OCI-M2 (cell line): ENCODE measurements around the gene LDLRAD3.
"Not testable (repeated sequence)": the region's sequence is repeated elsewhere in the genome, so short reads cannot be mapped to it uniquely, and the experiment has no call there.

ENCODE experiments used
- DNase-seq: peaks from one replicate; lab custom pipeline; 2025; ENCODE audit not compliant: unreplicated experiment; lab: John Stamatoyannopoulos, UW

Gene LDLRAD3, protein sequence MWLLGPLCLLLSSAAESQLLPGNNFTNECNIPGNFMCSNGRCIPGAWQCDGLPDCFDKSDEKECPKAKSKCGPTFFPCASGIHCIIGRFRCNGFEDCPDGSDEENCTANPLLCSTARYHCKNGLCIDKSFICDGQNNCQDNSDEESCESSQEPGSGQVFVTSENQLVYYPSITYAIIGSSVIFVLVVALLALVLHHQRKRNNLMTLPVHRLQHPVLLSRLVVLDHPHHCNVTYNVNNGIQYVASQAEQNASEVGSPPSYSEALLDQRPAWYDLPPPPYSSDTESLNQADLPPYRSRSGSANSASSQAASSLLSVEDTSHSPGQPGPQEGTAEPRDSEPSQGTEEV

DNA sequence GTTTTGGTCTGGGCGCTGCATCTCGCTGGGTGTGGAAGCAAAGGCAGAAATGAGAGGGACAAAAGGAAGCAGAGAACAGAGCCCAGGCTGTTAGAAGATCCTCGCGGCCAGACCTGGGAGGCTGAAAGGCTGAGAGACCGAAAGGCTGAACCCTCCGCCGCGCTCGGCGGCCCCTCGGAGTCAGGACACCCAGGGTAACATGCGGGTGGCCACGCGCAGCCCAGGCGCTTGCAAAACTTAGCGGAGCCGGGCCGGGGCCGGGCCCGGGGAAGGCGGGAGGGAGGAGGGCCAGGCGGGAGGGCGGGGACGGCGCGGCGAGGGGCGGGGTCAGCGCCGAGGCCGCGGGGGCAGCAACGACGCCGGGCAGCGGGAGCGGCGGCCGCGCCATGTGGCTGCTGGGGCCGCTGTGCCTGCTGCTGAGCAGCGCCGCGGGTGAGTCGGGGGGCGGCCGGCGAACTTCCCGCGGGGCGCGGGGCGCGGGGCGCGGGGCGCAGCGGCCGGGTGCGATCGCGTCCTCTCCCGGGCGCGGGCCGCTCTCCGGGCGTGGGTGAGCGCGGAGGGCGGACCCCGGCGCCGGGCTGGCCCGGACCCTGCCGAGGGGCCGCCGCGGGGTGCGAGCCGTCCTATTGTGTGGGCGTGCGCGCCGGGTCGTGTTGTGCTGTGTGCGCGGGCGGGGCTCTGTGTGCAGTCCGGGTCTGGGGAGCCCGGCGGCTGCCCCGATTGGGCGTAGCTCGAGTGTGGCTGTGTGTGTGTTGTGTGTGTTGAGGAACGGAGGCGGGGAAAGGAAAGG is at the start of gene LDLRAD3:
TSS of gene LDLRAD3 (plus strand) at position 350 of the 790 bp plus-strand sequence. CDS start at position 387, 37 bp downstream.
- DNase-seq, result peak; percentile 20

DNA sequence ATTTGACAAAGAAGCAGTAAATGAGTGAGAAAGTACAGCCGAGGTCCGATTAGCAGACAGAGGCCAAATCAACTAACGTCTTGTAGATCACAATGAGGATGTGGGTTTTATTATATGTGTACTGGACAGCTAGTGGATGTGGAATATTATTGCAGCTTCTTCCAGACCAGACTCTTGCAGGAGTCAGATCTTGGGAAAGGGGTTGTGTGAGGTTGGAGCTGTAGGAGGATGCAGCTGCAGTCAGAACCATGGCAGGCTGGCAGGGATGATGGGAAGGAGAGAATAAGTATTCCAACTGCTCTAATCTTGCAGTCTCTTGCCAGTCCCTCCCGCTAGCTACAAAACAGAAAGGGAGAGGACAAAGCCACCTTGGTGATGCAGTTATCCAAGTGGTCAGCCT is 46.8 kb upstream of the LDLRAD3 start:
- DNase-seq, result no peak

DNA sequence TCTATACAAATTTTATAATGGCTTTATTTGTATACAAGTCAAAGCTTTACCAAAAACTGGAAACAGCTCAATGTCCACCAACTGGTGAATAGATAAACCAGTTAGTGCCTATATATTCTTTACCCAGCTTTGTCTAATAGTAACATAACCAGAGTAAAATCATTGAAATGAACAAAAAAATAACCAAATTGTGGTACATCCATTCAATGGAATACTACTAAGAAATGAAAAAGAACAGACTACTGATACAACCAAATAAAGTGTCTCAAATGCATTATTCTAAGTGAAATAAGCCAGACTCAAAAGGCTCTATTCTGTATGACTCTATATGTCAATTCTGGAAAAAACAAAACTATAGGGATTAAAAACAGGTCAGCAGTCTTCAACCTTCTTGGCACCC is 40.9 kb upstream of the LDLRAD3 start:
- no peak for DNase-seq

DNA sequence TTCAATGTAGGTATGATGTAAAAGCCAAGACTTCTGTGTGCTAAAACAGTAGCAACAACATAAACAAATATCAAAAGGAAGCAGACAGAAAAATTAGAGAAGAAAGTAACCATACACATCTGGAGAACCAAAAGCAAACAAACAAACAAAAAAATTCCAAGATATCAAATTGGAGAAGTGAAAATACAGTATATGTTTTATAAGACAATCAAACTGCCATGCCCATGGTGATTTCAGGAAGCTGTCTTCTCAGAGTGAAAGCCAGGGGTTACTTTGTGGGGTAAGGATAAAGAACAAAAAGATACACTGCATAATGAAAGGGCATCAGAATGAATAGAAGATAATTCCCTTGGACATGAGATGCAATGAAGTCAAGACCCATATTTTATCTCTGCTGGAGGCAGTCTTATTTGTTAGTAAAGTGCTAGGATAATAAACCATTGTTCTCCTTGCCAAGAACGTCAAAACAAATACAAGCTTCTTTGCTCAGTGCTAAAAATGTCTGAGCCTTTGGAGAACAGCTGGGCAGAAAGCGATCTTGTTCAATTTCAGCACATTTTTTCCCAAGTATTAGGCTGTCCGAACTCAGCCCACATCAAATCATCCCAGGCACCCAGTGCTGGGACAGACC is 38.1 kb upstream of the LDLRAD3 start:
- no peak for DNase-seq

DNA sequence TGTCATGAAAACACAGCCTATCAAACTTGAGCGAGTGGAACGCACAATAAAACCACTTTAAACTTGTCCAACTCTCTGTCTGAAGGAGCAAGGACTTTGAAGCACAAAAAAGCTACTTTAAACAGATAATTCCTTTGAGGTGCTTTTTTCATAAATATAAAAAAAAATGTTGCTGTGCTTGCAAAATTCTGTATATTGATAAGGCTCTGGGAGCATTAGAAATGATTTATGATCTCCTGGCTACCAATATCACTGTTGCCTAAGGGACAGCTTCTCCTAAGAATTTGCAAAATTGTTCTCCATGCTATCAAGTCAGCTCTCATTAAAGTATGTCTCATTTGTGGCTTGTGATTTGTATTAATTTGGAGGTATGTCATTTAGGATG is 37.6 kb upstream of the LDLRAD3 start:
- no peak for DNase-seq

DNA sequence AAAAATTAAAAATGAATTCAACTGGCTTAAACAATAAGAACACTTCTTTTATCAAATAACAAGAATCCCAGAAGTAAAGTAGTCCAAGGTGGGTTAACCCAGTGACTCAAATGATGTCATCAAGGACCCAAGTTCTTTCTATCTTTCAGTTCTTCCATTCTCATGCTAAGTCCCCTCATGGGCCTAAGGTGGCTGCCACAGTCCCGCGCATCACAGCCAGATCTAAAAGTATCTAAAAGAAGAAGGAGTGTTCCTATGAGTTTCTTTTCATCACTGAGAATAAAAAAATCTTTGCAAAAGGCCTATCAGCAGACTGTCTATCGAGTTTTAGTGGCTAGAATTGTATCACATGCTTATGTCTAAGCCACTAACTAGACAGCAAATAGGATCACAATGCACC is 37.2 kb upstream of the LDLRAD3 start:
- no peak for DNase-seq

DNA sequence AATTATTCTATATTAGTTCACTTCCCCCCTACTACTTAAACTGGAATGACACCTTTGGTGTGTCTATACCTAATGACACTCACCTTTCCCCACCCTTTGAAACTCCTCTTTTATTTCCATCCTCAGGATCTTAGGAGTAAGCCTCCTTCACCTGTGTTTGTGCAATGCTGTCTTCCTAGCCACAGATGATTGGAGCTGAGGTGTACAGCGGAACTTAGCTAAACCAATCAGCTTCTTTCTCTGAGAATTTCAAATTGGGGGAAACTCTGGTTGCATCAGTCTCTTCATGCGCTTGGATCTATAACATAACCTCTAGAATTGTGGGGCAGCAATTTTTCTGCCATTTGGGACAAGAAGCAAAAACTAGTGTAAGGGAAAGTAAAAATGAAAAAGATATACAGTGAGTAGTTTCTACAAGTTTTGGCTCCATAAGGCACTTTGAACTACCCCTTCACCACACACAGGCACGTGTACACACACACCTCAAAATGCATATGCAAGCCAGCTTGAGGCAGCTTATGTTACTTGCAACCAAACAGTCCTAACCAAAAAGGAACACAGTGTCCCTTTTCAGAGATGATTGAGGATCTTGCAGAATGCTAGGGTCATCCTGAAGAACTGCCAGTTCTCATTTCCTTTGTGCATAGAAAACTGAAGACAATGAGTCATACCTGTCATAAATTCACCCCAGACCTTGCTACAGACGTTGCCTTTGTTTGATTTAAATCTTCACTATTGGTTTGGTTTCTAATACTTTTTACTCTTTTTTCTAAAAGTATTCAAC is 36.0 kb upstream of the LDLRAD3 start:
- DNase-seq, result no peak

DNA sequence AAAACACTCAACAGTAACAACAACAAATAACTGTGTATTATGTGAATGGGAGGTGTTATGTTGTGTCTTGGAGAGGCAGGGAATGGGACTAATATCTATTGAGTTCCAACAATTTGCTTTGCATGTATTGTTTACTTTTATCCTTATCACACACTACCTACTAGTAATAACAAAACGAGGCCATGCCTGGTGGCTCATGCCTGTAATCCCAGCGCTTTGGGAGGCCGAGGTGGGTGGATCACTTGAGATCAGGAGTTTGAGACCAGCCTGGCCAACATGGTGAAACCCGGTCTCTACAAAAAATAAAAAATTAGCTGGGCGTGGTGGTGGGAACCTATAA is 35.5 kb upstream of the LDLRAD3 start:
- DNase-seq, result not testable (repeated sequence)

DNA sequence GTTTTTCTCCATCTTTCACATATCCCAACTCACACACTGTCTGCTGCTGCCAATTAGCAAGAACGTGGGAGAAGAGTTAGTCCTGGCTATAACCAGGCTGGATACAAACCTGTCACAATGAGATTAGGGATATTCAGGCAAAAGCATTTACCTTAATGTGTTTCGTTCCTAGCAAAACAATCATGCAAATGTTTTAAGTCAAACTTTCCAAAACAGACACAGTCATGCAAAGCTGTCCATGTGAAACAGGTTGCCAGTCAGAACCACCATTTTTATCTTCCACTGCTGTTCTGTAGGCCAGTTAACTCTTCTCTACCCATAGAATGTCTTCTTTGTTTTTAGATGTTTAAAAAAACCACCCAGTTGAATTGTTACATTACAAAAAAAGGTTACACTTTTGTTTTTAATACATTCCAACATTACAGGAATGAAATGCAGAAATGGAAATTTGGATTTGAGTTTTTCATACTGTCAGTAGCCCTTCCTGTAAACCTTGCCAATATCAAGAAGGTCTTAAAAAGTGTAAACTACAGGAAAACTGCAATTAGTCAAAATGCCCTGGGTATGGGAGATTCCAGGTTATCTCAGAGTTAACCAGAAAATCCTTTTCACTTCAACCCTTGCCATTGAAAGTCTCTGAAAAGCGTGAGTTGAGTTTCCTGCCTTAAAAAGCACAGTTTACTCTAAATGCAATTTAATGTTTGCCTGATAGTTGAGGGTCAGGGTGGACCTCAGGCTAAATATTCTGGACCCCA is 34.2 kb upstream of the LDLRAD3 start:
- DNase-seq, result no peak

DNA sequence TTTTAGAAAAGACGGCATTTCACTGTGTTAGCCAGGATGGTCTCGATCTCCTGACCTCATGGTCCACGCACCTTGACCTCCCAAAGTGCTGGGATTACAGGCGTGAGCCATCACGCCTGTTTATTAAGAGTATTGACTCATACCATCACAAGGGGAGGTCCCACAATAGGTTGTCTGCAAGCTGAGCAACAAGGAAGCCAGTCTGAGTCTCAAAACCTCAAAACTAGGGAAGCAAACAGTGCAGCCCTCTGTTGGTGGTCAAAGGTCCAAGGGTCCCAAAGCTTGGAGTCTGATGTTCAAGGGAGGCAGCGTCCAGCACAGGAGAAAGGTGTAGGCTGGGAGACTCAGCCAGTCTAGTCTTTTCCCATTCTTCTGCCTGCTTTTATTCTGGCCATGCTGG is 32.8 kb upstream of the LDLRAD3 start:
- DNase-seq, result no peak

DNA sequence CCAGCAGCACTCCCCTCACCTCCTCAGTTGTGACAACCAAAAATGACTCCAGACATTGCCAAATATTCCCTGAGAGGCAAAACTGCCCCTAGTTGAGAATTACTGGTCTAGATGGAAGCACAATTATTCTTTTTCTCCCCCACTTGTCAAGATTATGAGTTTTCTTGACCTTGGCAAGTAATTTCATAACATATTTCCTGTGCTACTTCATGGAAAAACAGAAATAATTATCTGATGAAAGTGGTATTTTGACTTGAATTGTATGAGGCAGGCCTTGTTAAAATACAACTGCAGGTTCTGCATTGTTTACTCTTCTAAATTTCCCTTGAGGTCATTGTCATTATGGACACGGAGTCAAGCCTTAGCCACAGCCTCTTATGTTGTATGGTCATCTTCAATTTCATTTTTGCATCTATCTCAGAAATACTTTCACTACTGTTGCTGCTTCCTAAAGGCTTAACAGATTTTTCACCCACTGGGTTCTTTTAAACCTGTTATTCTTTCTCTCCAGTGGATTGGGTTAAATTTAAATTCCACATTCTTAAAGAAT is 32.2 kb upstream of the LDLRAD3 start:
- DNase-seq, result no peak

DNA sequence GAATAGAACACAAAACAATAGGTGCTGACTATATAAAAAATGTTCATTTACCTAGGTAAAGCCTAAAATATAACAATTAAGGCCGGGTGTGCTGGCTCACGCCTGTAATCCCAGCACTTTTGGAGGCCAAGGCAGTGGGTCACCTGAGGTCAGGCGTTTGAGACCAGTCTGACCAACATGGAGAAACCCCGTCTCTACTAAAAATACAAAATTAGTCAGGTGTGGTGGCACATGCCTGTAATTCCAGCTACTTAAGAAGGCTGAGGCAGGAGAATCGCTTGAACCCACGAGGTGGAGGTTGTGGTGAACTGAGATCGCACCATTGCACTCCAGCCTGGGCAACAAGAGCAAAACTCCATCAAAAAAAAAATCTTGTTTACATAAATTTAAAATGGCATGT is 31.4 kb upstream of the LDLRAD3 start:
- DNase-seq, result not testable (repeated sequence)

DNA sequence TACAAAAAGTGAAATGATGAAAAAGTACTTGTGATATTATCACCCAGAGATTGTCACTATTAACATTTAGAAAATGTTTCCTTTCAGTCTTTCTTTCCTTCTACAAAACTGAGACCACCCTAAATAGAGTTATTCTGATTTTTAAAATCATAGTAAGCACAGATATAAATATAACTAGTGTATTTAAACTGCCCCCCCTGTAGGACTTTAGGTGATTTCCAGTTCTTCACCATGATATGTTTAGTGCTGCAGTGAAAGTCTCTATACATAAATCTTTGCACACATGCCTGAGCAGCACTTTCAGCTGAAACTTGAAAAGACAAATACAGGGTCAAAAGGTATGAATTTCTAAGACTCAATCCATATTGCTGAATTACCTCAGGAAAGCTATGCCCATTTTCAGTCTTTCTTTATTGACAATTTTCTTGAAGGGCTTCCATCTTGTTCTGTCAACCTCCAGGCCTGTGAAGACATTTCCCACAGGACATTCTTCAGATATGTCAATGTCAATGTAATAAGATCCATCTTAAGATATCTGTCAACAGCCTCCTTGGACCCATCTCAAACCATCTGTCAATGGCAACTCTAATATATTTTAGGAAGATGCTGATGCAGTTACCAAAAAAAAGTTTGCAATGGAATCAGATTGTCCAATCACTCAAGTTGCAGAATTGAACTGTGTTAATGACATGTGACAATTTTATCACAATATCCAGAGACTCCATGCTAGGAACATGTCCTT is 30.8 kb upstream of the LDLRAD3 start:
- DNase-seq, result no peak

DNA sequence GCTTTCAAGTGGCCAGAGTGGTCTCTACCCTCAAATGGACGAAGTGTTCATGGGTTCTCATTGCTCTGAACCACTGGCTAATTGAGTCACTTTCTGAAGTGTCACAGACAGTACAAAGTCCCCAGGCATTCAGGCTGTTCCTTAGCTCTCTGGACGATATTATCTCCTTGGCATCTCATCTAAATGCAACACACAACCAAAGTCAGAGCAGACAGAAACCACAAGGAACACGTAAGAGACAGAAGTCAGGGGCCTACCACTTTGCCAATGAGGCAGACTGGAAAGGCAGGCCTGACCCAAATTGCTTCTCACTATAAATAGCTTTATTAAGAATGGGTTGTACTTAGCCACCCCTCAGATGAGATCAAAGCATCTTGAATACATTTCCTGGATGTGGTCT is 29.0 kb upstream of the LDLRAD3 start:
- DNase-seq, result no peak

DNA sequence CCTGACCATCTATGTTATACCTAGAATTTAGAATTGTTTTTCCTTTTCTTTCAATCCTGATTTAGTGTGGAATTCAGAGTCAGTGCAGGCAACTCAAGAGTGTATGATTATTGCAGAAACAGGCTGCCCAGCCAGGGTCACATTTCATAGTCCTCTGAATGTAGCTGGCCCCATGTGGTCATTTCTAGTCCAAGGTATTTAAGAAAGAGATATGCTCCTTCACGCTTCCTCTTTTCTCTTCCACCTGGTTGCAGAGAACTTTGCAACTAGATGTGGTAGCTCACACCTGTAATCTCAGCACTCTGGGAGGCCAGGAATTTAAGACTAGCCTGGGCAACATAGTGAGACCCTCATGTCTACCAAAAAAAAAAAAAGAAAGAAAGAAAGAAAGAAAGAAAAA is 27.6 kb upstream of the LDLRAD3 start:
- no peak for DNase-seq

DNA sequence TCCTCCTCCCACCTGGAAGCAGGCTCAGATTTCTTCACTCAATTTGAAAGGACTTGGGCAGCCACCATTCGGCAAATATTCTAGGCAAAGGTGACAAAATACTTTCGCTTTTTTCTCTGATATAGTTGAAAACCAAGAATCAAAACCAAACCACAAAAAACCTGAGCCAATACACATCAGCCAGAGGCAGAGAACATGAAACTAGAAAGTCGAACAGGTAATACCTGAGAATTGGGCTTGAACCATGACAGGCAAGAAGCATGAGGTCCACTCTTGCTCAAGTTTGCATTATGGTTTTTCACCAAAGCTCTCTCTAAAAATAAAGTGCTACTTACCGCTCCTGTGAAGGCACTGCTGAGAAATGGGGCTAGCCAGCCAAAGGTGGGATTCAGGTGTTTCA is 26.2 kb upstream of the LDLRAD3 start:
- no peak for DNase-seq

DNA sequence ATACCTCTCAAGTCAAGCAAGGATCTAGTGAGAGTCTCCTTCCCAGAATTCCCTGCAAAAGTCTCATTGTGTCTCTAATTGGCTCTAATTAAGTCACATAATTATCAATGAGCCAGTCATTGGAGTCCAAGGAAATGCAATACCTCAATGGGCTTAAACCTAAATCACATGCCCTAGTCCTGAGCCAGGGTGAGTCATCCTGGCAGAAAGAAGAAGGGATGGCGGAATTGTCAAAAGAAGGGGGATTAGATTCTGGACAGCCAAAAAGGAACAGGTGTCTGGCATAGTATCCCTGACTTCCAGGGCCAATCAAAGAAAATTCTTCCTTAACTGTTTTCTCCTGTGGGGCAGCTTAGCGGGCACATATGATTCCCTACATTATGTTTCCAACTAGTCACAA is 25.1 kb upstream of the LDLRAD3 start:
- DNase-seq, result no peak

DNA sequence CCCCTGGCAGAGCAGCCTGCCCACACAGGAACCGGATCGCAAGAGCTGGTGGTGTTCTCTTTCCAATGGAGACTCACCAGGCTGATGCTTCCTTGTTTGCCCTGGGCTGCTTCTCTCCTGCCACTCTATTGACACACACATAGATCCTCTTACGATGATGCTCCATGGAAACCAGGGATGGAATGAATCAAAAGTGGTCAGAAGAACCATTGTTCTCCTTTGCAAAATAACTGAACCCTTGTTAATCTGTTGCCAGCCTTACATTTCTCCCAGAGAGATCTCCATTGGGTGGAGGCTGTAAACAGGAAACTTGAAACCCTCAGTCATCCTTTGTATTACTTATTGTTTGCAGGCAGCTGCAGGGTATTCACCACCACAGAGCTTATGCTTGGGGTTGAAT is 24.6 kb upstream of the LDLRAD3 start:
- no peak for DNase-seq

DNA sequence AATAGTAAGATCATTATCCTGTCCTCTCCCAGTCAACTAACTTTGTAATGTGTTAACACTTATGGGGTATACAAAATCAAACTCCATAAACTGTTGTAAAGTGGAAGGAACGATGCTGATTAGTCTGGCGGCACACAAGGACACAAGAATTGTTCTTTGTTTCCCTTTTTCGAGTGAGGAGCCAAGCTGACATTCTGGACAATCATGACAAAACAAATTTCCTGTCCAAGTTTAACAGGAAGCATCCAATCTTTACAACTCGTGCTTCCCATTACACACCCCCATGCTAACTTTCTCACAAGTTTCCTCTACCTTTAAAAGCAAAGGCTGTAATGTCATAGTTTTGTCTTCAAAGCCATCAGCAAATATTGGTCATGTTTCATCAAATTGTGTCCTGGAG is 20.4 kb upstream of the LDLRAD3 start:
- no peak for DNase-seq

DNA sequence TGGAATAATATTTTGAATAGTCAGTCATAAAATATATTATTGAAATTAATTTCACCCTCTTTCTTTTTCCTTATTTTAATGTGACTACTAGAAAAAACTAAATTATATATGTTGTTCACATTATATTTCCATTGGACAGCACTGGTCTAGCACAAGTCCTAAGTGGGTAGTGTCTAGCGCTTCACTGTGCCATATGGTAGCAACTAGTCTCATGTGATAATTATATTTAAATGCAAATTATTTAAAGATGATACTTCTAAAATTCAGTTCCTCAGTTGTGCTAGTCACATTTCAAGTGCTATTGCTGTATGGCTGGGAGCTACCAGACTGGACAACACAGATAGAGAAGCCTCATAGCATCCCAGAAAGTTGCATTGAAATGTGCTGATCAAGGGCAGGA is 19.1 kb upstream of the LDLRAD3 start:
- no peak for DNase-seq
